ENCODE measurements around the gene FTO.

FTO gene

GRCh38 chr16:53905028-53905427 lies 201.1 kb downstream of the FTO start:
- no peak for DNase-seq (ENCODE audit: low read depth)
- TF ChIP-seq, protein P1, sequence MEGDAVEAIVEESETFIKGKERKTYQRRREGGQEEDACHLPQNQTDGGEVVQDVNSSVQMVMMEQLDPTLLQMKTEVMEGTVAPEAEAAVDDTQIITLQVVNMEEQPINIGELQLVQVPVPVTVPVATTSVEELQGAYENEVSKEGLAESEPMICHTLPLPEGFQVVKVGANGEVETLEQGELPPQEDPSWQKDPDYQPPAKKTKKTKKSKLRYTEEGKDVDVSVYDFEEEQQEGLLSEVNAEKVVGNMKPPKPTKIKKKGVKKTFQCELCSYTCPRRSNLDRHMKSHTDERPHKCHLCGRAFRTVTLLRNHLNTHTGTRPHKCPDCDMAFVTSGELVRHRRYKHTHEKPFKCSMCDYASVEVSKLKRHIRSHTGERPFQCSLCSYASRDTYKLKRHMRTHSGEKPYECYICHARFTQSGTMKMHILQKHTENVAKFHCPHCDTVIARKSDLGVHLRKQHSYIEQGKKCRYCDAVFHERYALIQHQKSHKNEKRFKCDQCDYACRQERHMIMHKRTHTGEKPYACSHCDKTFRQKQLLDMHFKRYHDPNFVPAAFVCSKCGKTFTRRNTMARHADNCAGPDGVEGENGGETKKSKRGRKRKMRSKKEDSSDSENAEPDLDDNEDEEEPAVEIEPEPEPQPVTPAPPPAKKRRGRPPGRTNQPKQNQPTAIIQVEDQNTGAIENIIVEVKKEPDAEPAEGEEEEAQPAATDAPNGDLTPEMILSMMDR (IDR thresholded peaks at IDR 0.05; ENCODE audit: control insufficient read depth, insufficient read depth, low read depth, low read length, missing control alignments) = no peak
- no peak overlapping the region for H3K4me3 ChIP-seq (ENCODE audit: control insufficient read depth, low read depth, low read length)

DNA sequence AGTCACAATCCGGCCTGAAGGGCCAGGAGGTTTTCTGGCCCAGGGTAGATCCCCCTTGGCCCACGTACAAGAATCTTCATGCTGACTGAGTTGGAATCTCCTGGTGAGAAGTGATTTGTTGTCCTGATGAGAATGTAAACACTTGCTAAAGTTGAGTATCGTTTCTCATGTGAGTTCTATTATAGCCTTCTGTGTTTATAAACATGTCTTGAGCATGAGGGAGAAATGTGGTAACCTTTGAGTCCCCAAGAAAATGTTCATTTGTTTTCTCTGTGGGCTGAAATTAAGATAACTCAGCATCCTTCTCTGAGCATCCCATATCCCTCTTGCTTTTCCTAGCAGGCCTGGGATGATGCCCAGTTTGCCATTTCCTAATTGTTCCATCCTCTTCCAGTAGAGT lies 204.8 kb downstream of the FTO start:
- no peak for DNase-seq (ENCODE audit: low read depth)
- TF ChIP-seq, protein P1 (IDR thresholded peaks at IDR 0.05; ENCODE audit: control insufficient read depth, insufficient read depth, low read depth, low read length, missing control alignments) = no peak

GRCh38 chr16:53910990-53911389 lies 207.0 kb downstream of the FTO start:
- TF ChIP-seq, protein P1 (IDR thresholded peaks at IDR 0.05; ENCODE audit: control insufficient read depth, insufficient read depth, low read depth, low read length, missing control alignments) = no peak
- DNase-seq (ENCODE audit: low read depth) = no peak
- no peak overlapping the region for H3K4me3 ChIP-seq (ENCODE audit: control insufficient read depth, low read depth, low read length)

More for the DNA sequence above, 204.8 kb downstream of the FTO start:
- no peak overlapping the region for H3K4me3 ChIP-seq (ENCODE audit: control insufficient read depth, low read depth, low read length)

DNA sequence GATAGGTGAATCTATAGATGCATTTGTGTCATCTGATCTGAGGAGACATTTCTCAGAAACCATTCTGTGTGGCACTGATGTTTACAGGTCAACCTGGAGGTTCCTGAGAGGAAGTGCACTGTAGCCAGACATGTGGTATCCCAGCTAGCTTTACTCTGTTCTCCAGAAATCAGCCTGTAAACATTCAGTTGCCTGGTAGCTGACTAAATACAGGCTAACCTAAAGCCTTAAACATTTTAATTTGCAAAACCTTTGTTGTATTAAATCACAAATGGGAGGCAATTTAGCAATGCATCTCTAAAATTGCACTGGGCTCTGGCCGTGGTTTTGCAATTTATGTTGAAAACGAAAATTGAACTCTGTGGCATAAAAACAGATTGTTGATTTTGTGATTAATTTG lies 207.6 kb downstream of the FTO start:
- H3K4me3 ChIP-seq (ENCODE audit: control insufficient read depth, low read depth, low read length) = no peak overlapping the region
- TF ChIP-seq, protein P1 (IDR thresholded peaks at IDR 0.05; ENCODE audit: control insufficient read depth, insufficient read depth, low read depth, low read length, missing control alignments) = no peak
- no peak for DNase-seq (ENCODE audit: low read depth)

DNA sequence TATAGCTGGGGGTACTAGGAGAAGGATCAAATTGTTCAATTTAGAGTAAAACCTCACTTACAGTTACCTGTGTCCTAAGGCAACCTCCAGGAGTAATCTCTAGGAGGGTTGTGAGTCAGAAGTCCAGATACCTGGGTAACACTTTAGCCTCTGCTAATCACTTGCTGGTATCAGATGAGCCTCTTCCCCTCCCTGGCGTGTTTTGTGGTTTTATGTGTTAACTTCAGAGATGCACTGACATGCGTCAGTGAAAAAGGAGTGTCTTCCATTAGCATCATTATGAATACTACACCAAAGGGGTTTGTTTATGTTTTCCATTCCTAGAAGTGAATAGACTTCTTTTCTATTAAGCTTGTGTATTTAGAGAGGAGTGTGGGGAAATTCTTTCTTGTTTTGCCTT lies 208.2 kb downstream of the FTO start:
- TF ChIP-seq, protein P1 (IDR thresholded peaks at IDR 0.05; ENCODE audit: control insufficient read depth, insufficient read depth, low read depth, low read length, missing control alignments) = no peak
- no peak overlapping the region for H3K4me3 ChIP-seq (ENCODE audit: control insufficient read depth, low read depth, low read length)
- no peak for DNase-seq (ENCODE audit: low read depth)

- H3K4me3 ChIP-seq (ENCODE audit: control insufficient read depth, low read depth, low read length) = no peak overlapping the region
- TF ChIP-seq, protein P1 (IDR thresholded peaks at IDR 0.05; ENCODE audit: control insufficient read depth, insufficient read depth, low read depth, low read length, missing control alignments) = no peak
- DNase-seq (ENCODE audit: low read depth) = peak; percentile 88
These were observed 209.3 kb downstream of the FTO start for GRCh38 chr16:53913099-53913870.

Measured in AG09309 (cell line).